ENCODE results near the gene RHOA. TPM values are rescaled to one million over a fixed set of nuclear protein-coding genes. Genes with fewer than 3 reads are reported as not detected.

The RHOA gene
- total RNA-seq (2012; rRNA removed) (879 and 897 TPM in 2 replicates), polyA plus RNA-seq (2012; rRNA removed) (369 and 383 TPM in 2 replicates), Bru-seq, nascent RNA (percentile 93 among the genes with signal in this experiment), BruChase-seq, experiment 1, labeled RNA remaining after a 6-hour chase (percentile 97 among the genes with signal in this experiment), BruChase-seq, experiment 2, labeled RNA remaining after a 2-hour chase (percentile 90 among the genes with signal in this experiment)
- polyA plus RNA-seq (2012; cell fraction: cytosol; rRNA removed): 692 and 1,180 TPM in 2 replicates
- polyA plus RNA-seq (2012; cell fraction: nucleus; rRNA removed; ENCODE audit: low replicate concordance): 208 and 242 TPM in 2 replicates
- long read RNA-seq, transcript RHOA-202 (5 exons, 2,031 nt): major isoform, 411 of 467 reads
- long read RNA-seq, partial matches to known transcripts: 12 of 467 reads
- long read RNA-seq, other reads (novel, unspliced or antisense): 39 of 467 reads

- H3K27ac ChIP-seq (ENCODE audit: insufficient read depth, low read length): peak within 1 kb of the TSS; percentile 96
- no peak within 1 kb of the TSS; the same call in 1 of the 2 replicates for H2BK20ac ChIP-seq (ENCODE audit: low read depth, low read length)
- H3K27me3 ChIP-seq (ENCODE audit: control insufficient read depth, insufficient read depth, low read length): no peaks in the 10 kb centered on the region
- H3K18ac ChIP-seq (ENCODE audit: low read depth, low read length): peak within 1 kb of the TSS; percentile 65
- dilution Hi-C loops (cut with HindIII; ENCODE audit: low sequenced_read_pairs, unreplicated experiment) (no loop called here), intact Hi-C loops (cut with micrococcal nuclease) (loop anchor here (2.0 to 5.0 kb wide), 3 partner anchors 49 to 260 kb away; partner anchors contain the start of genes APEH and USP4), in situ Hi-C loops (cut with MboI; ENCODE audit: low sequenced_read_pairs) (loop anchor here (5.0 kb wide), 1 partner anchor 60 kb away; no protein-coding TSS in a partner anchor)
- ChIA-PET CTCF (no interaction called here), POLR2A (ENCODE audit: unreplicated experiment) (interaction anchor here (0.6 to 1.1 kb wide), 6 partner anchors 9 to 120 kb away, joined by 3 to 6 read pairs (median 3); no protein-coding TSS in a partner anchor)
- peak within 1 kb of the TSS; percentile 98 for H3K4me2 ChIP-seq (ENCODE audit: low read depth, low read length)
- peak; percentile 85 for TF ChIP-seq CEBPB (IDR thresholded peaks at IDR 0.05; ENCODE audit: low read depth, low read length)
- no peak for TF ChIP-seq CHD1 (IDR thresholded peaks at IDR 0.05; ENCODE audit: low read depth, low read length)
- no peak for TF ChIP-seq ELK1 (IDR thresholded peaks at IDR 0.05; ENCODE audit: borderline replicate concordance, low read depth, low read length)
- TF ChIP-seq USF2 (IDR thresholded peaks at IDR 0.05; ENCODE audit: low read depth, low read length): peak; percentile 66
- no peak for TF ChIP-seq RCOR1 (IDR thresholded peaks at IDR 0.05; ENCODE audit: insufficient replicate concordance, low read length)
- TF ChIP-seq CTCF (conservative IDR thresholded peaks at IDR 0.05; ENCODE audit: low read depth, low read length): no peak
- TF ChIP-seq MXI1 (IDR thresholded peaks at IDR 0.05; ENCODE audit: borderline replicate concordance, low read depth, low read length): peak; percentile 90
- peak; percentile 97 for TF ChIP-seq POLR2A (IDR thresholded peaks at IDR 0.05; ENCODE audit: low read depth, low read length)
- TF ChIP-seq BHLHE40 (IDR thresholded peaks at IDR 0.05; ENCODE audit: low read depth, low read length): peak; percentile 56
- TF ChIP-seq FOS (IDR thresholded peaks at IDR 0.05; ENCODE audit: low read depth, low read length): no peak
- TF ChIP-seq MAZ (IDR thresholded peaks at IDR 0.05; ENCODE audit: borderline replicate concordance, low read depth, low read length): peak; percentile 70
- TF ChIP-seq RFX5 (IDR thresholded peaks at IDR 0.05; ENCODE audit: low read depth, low read length): no peak
- peak within 1 kb of the TSS; percentile 81 for H4K5ac ChIP-seq (ENCODE audit: low read depth, low read length)
- peak within 1 kb of the TSS; percentile 78 for H3K4me3 ChIP-seq (ENCODE audit: insufficient read depth, low read depth, low read length)
- peak within 1 kb of the TSS; percentile 97 for H2BK5ac ChIP-seq (ENCODE audit: low read depth, low read length, poor library complexity, severe bottlenecking)
- peaks cover 23% of the 10 kb centered on the region for H3K9me1 ChIP-seq (ENCODE audit: insufficient read depth, low read length)
- WGBS, 2 experiments (ENCODE audit: extremely low coverage in 2 of 2, insufficient read length in 1 of 2): 0% methylated on average over 31 of the region's 62 CpGs; no CpG with 5 or more reads in 1 of the 2 experiments
- H3K9ac ChIP-seq (ENCODE audit: low read depth, low read length): peak within 1 kb of the TSS; percentile 97
- peak within 1 kb of the TSS; percentile 100 for H2AK5ac ChIP-seq (ENCODE audit: low read depth, low read length)
- H4K91ac ChIP-seq (ENCODE audit: insufficient read depth, low read depth, low read length): peak within 1 kb of the TSS; percentile 97
- no peaks in the 10 kb centered on the region for H3K9me3 ChIP-seq (ENCODE audit: control insufficient read depth, insufficient read depth, low read length)
- H3K14ac ChIP-seq (replicated peaks; ENCODE audit: low read depth, low read length): peak within 1 kb of the TSS; percentile 98
- peak within 1 kb of the TSS; percentile 91 for H3K56ac ChIP-seq (ENCODE audit: extremely low read depth, insufficient read depth, low read length)
- peak within 1 kb of the TSS; percentile 93 for H2AFZ ChIP-seq (replicated peaks; ENCODE audit: low read length, poor library complexity)
- peaks cover 12 to 46% of the 10 kb centered on the region in 2 experiments; a peak in 3 of 4 replicates for H3K79me1 ChIP-seq (ENCODE audit: low read depth in 1 of 2, low read length in 2 of 2)
- H4K20me1 ChIP-seq (ENCODE audit: insufficient read depth, low read length): peaks cover 41% of the 10 kb centered on the region
- peak within 1 kb of the TSS; percentile 98 for H3K4ac ChIP-seq (ENCODE audit: low read depth, low read length)
- ATAC-seq (ENCODE audit: low read depth): peak; percentile 91
- H3K23ac ChIP-seq (ENCODE audit: low read depth, low read length): peak within 1 kb of the TSS; percentile 94
- peak within 1 kb of the TSS; percentile 99 for H2AK9ac ChIP-seq (replicated peaks; ENCODE audit: low read depth, low read length, poor library complexity)
- peaks cover 19% of the 10 kb centered on the region for H3K36me3 ChIP-seq (ENCODE audit: control insufficient read depth, insufficient read depth, low read length)
- peak within 1 kb of the TSS; percentile 34; the same call in 1 of the 3 replicates for H2BK15ac ChIP-seq (ENCODE audit: low read depth, low read length)
- BruUV-seq (replicated peaks): no TSS peak
- DNase-seq: peak; percentile 100
- H4K8ac ChIP-seq (ENCODE audit: low read depth in 2 of 2, low read length in 2 of 2): peak within 1 kb of the TSS; percentile 95 to 97
- H3K4me1 ChIP-seq (ENCODE audit: control insufficient read depth, insufficient read depth, low read length): peaks cover 9% of the 10 kb centered on the region
- peak within 1 kb of the TSS; percentile 69 for H2BK120ac ChIP-seq (ENCODE audit: low read depth, low read length)
Observed at GRCh38 chr3:49411968-49412631, at the start of gene RHOA, which contains the start of gene TCTA. Gene RHOA, minus strand, starts transcription at chr3:49411976. Its CDS starts 36,387 bp downstream, at chr3:49375589. Gene TCTA, plus strand, starts transcription at chr3:49412423. Its CDS starts 4 bp downstream, at chr3:49412427.

All from IMR-90 (cell line).